ENCODE results near the gene APC2.
"Not testable (repeated sequence)": the region's sequence is repeated elsewhere in the genome, so short reads cannot be mapped to it uniquely, and the experiment has no call there.

Gene APC2

DNA sequence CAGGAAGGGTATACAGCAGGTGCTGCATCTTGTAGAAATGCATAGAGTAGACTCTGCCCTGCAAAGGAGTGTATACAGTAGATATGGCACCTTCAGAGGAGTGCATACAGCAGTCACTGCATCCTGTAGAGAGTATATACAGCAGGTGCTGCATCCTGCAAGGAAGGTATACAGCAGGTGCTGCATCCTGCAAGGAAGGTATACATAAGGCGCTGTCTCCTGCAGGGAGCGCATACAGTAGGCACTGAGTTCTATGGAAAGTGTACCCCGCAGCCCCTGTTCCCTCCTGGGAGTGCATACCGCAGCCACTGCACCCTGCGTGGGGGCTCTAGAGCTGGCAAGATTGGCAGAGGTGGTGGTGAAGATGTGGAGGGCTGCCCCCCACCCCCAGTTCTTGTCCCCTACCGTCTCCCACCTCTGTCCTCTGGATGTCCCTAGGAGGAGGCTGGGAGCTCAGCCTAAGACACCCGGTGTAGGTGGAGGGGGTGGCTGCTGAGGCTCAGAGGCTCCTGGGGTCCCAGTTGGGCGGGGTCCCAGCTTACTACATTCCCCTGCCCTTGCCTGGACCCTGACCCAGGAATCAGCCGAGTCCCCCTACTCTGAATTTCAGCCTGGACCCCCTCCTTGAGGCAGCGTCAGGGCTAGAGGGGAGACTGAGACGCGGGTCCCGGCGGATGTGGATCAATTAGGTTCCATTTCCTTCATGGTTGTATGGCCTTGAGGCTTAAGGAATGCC is 65.2 kb downstream of the APC2 start:
- no peak for DNase-seq

DNA sequence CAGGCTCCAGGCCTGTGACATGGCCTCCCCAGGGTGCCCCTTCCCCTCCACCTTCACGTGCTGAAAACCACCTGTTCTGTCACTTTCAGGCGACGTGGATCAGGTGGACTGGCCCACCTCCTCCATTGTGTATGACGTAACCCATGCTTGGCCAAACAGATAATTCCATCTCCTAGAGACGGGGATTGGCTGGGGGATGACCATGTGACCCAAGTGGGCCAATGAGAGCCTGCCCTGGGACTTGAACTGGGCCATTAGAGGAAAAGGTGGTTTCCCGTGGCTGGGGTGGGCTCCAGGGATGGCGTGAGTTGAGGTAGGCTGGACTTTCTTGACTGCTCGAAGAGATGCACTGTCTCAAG is 66.5 kb downstream of the APC2 start:
- DNase-seq = no peak

DNA sequence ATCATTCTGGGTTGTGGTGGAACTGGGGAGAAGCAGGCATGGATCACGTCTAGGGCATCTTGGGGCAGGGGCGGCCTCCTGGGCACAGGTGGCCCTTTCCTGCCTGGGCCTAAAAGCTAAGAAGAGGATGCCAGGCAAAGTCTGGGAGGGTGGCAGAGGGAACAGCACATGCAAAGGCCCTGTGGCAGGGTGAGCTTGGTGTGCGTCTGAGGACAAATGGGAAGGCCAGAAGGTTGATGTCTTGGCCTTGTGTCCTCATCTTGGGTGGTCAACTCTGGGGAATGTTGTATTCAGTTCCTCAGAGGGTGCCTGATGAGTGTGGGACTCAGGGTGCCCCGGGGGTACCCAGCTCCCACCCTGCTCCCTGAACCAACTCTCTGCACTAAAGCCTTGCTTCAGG is 68.5 kb downstream of the APC2 start:
- DNase-seq = no peak

DNA sequence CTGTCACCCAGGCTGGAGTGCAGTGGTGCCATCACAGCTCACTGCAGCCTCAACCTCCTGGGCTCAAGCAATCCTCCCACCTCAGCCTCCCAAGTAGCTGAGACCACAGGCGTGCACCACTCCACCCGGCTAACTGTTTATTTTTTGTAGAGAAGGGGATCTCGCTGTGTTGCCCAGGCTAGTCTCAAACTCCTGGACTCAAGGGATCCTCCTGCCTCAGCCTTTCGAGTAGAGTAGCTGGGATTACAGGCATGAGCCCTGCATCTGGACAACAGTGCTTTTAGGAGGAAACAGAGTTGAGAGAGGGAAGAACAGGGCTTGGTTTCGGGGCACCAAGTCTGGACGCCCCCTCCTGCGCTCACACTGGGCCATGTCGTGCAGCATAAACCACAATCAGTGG is 69.9 kb downstream of the APC2 start:
- DNase-seq = not testable (repeated sequence)

DNA sequence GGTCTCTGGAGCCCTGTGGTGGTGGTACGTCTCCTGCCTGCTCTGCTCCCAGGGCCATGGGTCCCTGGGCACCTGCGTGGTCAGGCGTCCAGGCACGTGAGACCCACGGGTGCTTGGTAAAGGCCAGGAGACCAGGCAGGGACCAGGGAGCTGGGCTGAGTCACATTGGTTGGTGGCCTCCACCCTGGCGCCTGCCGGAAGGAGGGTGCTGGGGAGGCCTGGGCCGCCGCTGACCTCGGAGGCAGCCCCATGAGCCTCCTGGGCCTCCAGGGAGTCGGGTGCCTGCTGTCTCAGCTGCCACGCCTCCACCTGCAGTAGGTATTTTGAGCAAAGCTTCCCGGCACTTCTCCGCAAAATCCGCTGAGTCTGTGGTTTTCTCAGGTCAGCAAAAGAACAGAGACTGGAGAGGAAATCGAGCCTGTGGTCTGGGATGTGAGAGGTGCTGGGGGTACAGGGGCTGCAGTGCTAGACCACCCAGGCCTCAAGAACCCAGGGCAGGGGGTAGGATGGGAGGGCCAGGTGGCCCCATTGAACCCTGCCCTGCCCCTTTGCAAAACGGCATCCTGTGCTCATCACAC is 70.4 kb downstream of the APC2 start:
- DNase-seq = no peak

DNA sequence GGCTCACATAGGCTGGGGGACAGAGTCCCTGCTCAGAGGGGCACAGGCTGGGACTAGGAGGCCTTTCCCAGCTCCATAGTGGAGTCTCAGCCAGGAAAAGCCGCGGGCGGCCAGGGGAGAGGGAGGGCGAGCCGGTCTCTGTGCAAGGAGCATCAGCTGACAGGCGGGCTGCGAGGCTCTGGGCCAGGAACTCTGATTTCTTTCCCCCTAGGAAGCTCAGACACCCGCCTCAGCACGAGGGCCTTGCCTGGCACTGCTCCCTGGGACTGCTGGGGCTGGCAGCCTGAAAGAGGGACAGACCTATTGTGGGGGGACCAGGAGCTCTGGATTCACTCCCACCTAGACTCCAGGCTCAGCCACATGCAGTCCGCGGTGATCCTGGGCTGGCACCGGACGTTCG is 71.7 kb downstream of the APC2 start:
- no peak for DNase-seq

DNA sequence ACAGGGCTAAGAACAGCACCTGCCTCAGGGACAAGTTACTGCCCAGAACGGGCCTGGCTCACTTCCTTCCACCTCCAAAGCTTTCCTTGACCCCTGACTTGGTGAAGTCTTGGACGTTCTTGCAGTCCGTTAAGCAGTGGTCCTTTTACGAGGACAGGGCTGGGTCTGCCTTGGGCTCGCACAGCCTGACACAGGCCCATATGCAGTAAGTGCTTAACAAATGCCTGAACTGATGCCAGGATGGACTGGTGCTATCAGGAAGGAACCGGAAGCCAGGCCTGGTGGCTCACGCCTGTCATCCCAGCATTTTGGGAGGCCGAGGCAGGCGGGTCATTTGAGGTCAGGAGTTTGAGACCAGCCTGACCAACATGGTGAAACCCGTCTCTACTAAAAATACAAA is 72.1 kb downstream of the APC2 start:
- no peak for DNase-seq

DNA sequence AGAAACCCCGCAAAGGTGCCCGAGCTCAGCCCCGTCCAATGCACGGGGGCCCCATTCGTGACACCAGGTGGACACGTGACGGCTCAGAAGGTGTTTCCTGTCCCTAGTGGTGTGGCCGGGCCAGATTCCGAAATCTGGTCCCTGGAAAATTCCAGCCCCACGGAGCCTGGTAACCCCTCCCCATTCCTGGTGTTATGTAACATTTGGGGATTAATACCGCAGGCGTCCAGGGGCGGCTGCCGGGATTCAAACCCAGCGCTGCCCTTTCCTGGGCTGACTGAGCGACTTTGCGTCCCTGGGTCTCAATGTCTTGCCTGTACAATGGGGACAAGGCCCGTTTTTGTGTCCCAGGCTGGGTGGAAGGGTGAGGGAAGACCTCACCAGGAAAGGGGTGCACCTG is 72.9 kb downstream of the APC2 start:
- no peak for DNase-seq

All from DMS79 treated with DMSO at 0.1 percent for 48 hours (cell line).